Measurements from ENCODE around the gene RAB37.
A peak's percentile ranks its signal among the peaks of the same experiment; 100 is the strongest.

- TF ChIP-seq CTCF (IDR thresholded peaks at IDR 0.05) = peak; percentile 98
- TF ChIP-seq ZFX (IDR thresholded peaks at IDR 0.05; ENCODE audit: borderline replicate concordance) = no peak
Observed at GRCh38 chr17:74744714-74745547, 7.9 kb downstream of the RAB37 start.

Measured in 22Rv1 (cell line).